HG03045 (cell line): ENCODE results near the gene GPR6.

Experiments
- ATAC-seq: cut with Tn5 transposase; IDR thresholded peaks from one replicate; pipeline ENCODE4 v1.9.1; 2021; ENCODE audit warnings: mild to moderate bottlenecking, moderate library complexity; ENCODE audit not compliant: unreplicated experiment

Gene GPR6, protein sequence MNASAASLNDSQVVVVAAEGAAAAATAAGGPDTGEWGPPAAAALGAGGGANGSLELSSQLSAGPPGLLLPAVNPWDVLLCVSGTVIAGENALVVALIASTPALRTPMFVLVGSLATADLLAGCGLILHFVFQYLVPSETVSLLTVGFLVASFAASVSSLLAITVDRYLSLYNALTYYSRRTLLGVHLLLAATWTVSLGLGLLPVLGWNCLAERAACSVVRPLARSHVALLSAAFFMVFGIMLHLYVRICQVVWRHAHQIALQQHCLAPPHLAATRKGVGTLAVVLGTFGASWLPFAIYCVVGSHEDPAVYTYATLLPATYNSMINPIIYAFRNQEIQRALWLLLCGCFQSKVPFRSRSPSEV

DNA sequence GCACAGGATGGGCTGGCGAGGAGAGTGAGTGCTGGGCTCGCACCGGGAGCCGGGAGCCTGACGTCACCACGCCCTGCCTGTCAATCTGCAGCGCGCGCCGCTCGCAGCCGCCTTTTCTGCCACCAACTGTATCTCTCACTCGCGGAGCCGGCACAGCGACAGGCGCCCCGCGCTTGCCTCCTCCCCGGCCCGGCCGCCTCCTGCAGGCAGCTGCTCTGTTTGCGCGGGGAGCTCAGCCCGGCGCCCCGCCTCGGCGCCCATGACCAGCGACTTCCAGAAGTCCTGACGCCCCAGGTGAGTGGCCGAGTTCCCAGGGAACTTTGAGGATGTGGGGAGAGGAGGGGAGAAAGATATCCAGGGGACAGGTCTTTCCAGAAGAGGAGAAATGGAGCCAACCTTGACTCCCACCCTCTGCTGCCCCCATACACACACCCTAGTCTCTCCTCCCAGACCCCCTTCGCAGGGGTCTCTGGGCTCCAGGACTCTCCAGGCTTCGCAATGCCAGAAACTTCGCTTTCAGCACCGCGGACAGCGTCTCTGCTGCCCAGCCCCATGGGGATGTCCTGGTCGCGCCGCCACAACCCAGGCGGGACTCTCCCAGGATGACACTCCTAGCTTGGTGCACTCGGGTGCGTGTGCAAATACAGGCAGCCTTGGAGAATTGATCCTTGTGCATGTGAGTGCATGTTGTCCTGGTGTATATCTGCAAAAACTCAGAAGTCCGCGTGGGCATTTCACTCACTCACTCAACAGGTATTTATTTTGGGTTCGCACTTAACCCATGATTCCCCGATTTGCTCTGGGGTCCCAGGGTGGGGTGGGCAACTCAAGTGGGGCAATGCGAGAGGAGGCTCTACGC lies at the start of gene GPR6:
TSS of gene GPR6 (plus strand) at position 138 of the 859 bp plus-strand sequence. CDS start 802 bp downstream, outside the sequence.
- ATAC-seq, result no peak

DNA sequence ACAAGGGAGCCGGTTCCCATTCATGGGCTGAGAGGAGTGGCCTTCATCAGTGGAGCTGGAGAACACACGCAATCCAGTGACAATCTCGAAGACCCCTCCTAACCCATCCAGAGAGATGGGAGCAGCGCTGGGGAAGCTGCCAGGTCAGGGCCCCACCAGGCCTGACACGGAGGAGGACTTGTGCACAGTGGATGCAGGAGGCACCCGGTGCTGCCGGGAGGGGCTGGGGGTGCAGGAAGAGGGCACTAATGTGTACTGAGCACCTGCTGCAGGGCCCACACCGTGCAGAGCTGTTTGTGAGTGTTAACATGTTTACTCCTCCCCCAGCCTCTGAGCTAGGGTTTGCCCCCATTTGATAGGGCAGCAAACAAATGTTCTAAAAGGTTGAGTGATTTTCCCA lies 43.8 kb upstream of the GPR6 start:
- no peak for ATAC-seq

DNA sequence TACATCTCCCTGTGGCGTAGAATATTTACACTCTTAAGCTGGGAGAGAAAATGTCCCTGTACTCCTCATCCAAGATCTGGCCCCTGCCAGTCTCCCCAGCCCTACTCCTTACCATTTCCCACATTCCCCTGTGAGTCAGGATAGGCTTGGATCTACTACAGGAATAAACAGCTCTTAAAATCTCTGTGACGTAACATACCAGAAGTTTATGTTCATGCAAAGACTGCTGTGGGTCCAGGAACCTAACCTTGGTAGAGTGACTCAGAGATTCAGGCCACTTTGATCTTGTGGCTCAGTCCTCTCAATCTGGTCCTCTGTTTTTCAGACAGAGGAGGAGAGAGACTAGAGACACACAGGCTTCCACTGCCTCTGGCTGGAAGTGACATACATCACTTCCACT lies 38.5 kb upstream of the GPR6 start:
- no peak for ATAC-seq

- ATAC-seq, result no peak
These were observed 33.7 kb upstream of the GPR6 start for GRCh38 chr6:109944448-109944847.

- no peak for ATAC-seq
These were observed 33.0 kb upstream of the GPR6 start for GRCh38 chr6:109945091-109945490.

- ATAC-seq, result no peak
These were observed 31.1 kb upstream of the GPR6 start for GRCh38 chr6:109946979-109947378.

DNA sequence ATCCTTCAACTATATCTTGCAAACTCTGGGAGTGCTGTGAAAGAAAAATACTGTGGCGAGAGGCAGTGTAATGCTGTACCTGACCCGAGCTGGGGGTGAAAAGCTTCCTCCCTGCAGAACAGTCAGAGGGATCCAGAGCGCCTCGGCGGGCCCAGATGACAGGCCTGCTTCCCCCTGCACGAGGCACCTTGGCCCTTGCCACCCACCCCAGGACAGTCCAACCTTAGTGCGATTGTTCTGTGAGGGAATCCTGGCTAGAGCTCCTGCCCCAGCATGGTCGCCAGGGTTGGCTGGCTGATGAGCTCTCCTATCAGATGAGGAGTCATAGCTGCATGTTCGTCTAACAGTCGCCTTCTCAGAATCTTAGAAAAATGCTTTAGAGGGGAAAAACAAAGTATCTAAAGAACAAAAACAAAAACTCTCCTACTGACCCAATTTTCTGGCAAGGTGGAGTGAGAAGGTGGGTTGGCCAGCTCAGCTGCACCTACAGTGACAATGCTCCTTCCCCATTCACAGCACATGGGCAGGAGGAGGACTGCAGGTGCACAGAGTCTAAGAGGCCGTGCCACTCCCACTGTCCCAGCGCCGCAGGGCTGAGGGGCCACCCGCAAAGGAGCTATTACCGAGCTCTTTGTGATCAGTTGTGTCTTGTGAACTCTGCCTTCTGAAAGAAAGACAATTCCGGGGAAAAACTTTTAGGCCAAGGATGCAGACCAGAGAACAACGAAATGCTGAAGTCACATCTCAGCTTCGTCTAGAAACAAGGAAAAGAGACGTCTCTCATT lies 28.6 kb upstream of the GPR6 start:
- ATAC-seq, result no peak

GRCh38 chr6:109955491-109955890 lies 22.6 kb upstream of the GPR6 start:
- ATAC-seq, result no peak

- no peak for ATAC-seq
These were observed 19.5 kb upstream of the GPR6 start for GRCh38 chr6:109958626-109959025.

- ATAC-seq, result no peak
These were observed 16.5 kb upstream of the GPR6 start for GRCh38 chr6:109961611-109962041.

GRCh38 chr6:109962271-109962670 lies 15.8 kb upstream of the GPR6 start:
- no peak for ATAC-seq

- ATAC-seq, result no peak
These were observed 14.4 kb upstream of the GPR6 start for GRCh38 chr6:109963598-109964170.

DNA sequence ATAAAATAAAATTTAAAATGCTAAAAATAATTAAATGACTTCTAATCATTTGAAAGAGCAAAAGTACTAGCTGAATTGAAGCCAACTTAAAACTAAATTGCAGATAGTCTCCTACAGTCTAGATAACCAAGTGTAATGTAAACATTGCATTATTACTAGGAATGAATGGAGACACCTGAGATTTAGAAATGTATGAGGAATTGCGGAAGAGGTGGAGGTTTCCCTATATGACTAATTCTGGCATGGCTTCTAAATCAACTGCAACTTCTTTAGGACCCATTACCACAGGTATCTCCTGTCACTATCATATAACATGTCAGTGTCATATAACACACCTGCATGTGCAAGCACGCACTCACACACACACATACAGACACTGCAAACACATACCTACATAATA lies 13.2 kb upstream of the GPR6 start:
- ATAC-seq, result no peak

- no peak for ATAC-seq
These were observed 11.8 kb upstream of the GPR6 start for GRCh38 chr6:109966299-109966698.

DNA sequence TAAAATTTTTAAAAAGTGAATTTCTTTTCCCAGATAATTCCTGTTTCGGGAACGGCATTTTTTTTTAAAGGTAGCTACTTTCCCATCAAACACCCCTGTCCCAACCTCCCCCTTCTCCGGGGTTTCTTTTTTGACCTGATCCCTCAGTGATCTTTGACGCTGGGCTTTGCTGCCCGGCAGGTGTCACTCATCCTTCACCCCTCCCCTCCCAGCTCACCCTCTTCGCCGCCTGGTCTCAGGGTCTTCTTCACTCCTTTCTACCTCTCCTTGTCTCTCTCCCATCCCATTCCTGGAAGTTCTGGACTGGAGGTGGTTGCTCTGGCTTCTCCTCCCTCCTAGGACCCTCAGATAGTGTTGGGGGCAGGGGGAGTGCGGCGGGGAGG lies 329 bp upstream of the GPR6 start:
- no peak for ATAC-seq

DNA sequence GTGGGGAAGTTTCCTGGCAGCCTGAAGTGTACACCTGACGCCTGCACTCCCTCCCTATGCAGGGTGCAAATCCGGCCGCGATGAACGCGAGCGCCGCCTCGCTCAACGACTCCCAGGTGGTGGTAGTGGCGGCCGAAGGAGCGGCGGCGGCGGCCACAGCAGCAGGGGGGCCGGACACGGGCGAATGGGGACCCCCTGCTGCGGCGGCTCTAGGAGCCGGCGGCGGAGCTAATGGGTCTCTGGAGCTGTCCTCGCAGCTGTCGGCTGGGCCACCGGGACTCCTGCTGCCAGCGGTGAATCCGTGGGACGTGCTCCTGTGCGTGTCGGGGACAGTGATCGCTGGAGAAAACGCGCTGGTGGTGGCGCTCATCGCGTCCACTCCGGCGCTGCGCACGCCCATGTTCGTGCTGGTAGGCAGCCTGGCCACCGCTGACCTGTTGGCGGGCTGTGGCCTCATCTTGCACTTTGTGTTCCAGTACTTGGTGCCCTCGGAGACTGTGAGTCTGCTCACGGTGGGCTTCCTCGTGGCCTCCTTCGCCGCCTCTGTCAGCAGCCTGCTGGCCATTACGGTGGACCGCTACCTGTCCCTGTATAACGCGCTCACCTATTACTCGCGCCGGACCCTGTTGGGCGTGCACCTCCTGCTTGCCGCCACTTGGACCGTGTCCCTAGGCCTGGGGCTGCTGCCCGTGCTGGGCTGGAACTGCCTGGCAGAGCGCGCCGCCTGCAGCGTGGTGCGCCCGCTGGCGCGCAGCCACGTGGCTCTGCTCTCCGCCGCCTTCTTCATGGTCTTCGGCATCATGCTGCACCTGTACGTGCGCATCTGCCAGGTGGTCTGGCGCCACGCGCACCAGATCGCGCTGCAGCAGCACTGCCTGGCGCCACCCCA lies 1.2 kb downstream of the GPR6 start:
- no peak for ATAC-seq

DNA sequence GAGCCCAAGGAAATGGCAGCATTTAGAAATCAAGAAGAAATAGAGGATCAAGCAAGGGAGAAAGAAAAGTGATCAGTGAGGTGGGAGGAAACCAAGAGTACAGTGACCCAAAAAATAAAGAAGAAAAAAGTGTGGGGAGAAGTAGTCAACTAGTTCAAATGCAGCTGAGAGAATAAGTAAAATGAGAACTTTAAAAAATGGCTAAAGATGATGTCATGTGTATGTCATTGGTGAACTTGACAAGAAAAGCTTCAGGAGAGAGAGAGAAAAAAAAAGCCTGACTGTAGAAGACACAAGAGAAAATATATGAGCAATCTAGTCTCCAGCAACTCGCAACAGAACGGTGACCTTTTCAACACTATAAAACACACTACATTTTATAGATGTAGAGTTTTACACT lies 6.3 kb downstream of the GPR6 start:
- no peak for ATAC-seq

DNA sequence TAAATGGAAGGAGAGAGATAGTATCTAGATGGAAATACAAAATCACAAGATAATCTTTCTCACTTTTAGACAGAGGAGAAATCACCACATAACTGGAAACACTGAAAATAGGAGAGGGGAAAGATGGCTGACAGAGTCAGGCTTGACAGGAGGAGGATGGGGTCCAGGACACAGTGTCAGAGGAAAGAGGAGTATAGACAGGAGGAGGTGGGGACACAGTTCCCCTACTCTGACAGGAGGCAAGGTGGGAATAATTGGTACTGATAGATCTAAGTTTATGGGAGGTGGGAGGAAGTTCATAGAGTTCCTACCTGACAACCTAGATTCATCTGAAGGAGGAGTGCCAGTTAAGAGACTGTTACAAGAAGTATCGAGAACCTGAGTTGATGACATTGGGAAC lies 9.1 kb downstream of the GPR6 start:
- no peak for ATAC-seq

- no peak for ATAC-seq
These were observed 13.3 kb downstream of the GPR6 start for GRCh38 chr6:109991201-109992101.
